Measurements from ENCODE around the gene RIMBP2. TPM values are rescaled to one million over a fixed set of nuclear protein-coding genes. Genes with fewer than 3 reads are reported as not detected.

RIMBP2 gene
- total RNA-seq, 6 experiments from 2014 or later = not detected

- DNase-seq = peak; percentile 46
- H3K27me3 Mint-ChIP-seq (ENCODE audit: insufficient read depth) = no peaks in the 10 kb centered on the region
- no peak overlapping the region for H3K27ac Mint-ChIP-seq
- no peaks in the 10 kb centered on the region for H3K36me3 Mint-ChIP-seq (ENCODE audit: low read depth)
- no peaks in the 10 kb centered on the region for H3K4me1 Mint-ChIP-seq (ENCODE audit: low read depth)
- no peak overlapping the region for H3K4me3 Mint-ChIP-seq
- no peaks in the 10 kb centered on the region for H3K9me3 Mint-ChIP-seq
- TF ChIP-seq, protein P1, sequence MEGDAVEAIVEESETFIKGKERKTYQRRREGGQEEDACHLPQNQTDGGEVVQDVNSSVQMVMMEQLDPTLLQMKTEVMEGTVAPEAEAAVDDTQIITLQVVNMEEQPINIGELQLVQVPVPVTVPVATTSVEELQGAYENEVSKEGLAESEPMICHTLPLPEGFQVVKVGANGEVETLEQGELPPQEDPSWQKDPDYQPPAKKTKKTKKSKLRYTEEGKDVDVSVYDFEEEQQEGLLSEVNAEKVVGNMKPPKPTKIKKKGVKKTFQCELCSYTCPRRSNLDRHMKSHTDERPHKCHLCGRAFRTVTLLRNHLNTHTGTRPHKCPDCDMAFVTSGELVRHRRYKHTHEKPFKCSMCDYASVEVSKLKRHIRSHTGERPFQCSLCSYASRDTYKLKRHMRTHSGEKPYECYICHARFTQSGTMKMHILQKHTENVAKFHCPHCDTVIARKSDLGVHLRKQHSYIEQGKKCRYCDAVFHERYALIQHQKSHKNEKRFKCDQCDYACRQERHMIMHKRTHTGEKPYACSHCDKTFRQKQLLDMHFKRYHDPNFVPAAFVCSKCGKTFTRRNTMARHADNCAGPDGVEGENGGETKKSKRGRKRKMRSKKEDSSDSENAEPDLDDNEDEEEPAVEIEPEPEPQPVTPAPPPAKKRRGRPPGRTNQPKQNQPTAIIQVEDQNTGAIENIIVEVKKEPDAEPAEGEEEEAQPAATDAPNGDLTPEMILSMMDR (IDR thresholded peaks at IDR 0.05) = peak; percentile 89
Observed at GRCh38 chr12:130747867-130748740, 32.0 kb upstream of the RIMBP2 start.

- no peak for DNase-seq
- Mint-ChIP-seq H3K27me3 (ENCODE audit: insufficient read depth) (no peaks in the 10 kb centered on the region; the same call in 1 of the 2 replicates), H3K27ac (no peak overlapping the region), H3K4me1 (ENCODE audit: low read depth) (no peaks in the 10 kb centered on the region), H3K9me3 (no peaks in the 10 kb centered on the region), H3K36me3 (ENCODE audit: low read depth) (no peaks in the 10 kb centered on the region), H3K4me3 (no peak overlapping the region)
- TF ChIP-seq, protein P1 (IDR thresholded peaks at IDR 0.05) = no peak
Observed at GRCh38 chr12:130746546-130746945, 30.4 kb upstream of the RIMBP2 start.

DNA sequence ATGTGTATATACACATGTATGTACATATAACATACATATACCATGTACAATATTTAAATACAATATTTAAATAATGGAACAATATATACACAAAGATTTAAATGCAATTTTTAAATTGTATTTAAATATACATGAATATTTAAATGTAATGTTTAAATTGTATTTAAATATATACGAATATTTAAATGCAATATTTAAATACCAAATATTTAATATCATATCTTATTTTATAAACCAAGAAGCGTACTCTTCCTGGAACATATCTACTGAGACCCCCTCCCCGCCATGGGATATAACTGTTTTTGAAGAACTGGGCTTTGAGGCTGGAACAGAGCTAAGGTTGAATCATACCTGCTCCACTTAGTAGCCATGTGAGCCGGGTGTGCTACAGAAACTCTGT lies 29.8 kb upstream of the RIMBP2 start:
- TF ChIP-seq, protein P1 (IDR thresholded peaks at IDR 0.05) = no peak
- Mint-ChIP-seq H3K4me3 (no peak overlapping the region), H3K27me3 (ENCODE audit: insufficient read depth) (no peaks in the 10 kb centered on the region; the same call in 1 of the 2 replicates), H3K9me3 (peaks cover under 1% of the 10 kb centered on the region; the same call in 1 of the 2 replicates), H3K27ac (no peak overlapping the region), H3K4me1 (ENCODE audit: low read depth) (no peaks in the 10 kb centered on the region), H3K36me3 (ENCODE audit: low read depth) (no peaks in the 10 kb centered on the region)
- DNase-seq = no peak

GRCh38 chr12:130744274-130744673 lies 28.2 kb upstream of the RIMBP2 start:
- no peaks in the 10 kb centered on the region; the same call in 1 of the 2 replicates for H3K36me3 Mint-ChIP-seq (ENCODE audit: low read depth)
- no peak overlapping the region for H3K4me3 Mint-ChIP-seq
- TF ChIP-seq, protein P1 (IDR thresholded peaks at IDR 0.05) = no peak
- H3K4me1 Mint-ChIP-seq (ENCODE audit: low read depth) = no peaks in the 10 kb centered on the region
- peaks cover 9% of the 10 kb centered on the region; the same call in 1 of the 2 replicates for H3K9me3 Mint-ChIP-seq
- no peak overlapping the region for H3K27ac Mint-ChIP-seq
- no peak for DNase-seq
- H3K27me3 Mint-ChIP-seq (ENCODE audit: insufficient read depth) = peaks cover 2% of the 10 kb centered on the region; the same call in 1 of the 2 replicates

GRCh38 chr12:130743606-130744005 lies 27.5 kb upstream of the RIMBP2 start:
- Mint-ChIP-seq H3K36me3 (ENCODE audit: low read depth) (no peaks in the 10 kb centered on the region; the same call in 1 of the 2 replicates), H3K4me1 (ENCODE audit: low read depth) (no peaks in the 10 kb centered on the region), H3K4me3 (no peak overlapping the region), H3K9me3 (peaks cover 9% of the 10 kb centered on the region; the same call in 1 of the 2 replicates), H3K27me3 (ENCODE audit: insufficient read depth) (peaks cover 2% of the 10 kb centered on the region; the same call in 1 of the 2 replicates), H3K27ac (no peak overlapping the region)
- TF ChIP-seq, protein P1 (IDR thresholded peaks at IDR 0.05) = no peak
- no peak for DNase-seq

Data from HFFc6 (cell line).